GM12878 (cell line): Measurements from ENCODE around the gene APELA.

Experiments used
- ETV6 ChIP-seq, 2 experiments: fragments of 450-650 bp in 1 of 2; IDR thresholded peaks in 1 of 2; conservative IDR thresholded peaks in 1 of 2; 2 replicates each; pipeline ENCODE4 v1.6.1; 2014; ENCODE audit warnings: antibody characterized with exemption in 1 of 2, borderline replicate concordance in 1 of 2, low read depth in 1 of 2, mild to moderate bottlenecking in 1 of 2, moderate library complexity in 1 of 2
- MYC ChIP-seq: IDR thresholded peaks from 2 replicates; pipeline ENCODE4 v1.6.1; 2011; ENCODE audit warnings: mild to moderate bottlenecking, low read length, moderate library complexity, inconsistent platforms; ENCODE audit not compliant: insufficient read depth, insufficient replicate concordance, insufficient read length, severe bottlenecking
- NR2C2 ChIP-seq: IDR thresholded peaks from 2 replicates; pipeline ENCODE4 v1.6.1; 2011; ENCODE audit warnings: borderline replicate concordance, low read depth; ENCODE audit not compliant: control insufficient read depth, insufficient read length
- PML ChIP-seq: IDR thresholded peaks from 2 replicates; pipeline ENCODE4 v1.6.1; 2012; ENCODE audit warnings: low read length, inconsistent platforms
- SMC3 ChIP-seq: IDR thresholded peaks from 2 replicates; pipeline ENCODE4 v1.6.1; 2011; ENCODE audit warnings: low read length, improper control_type of control experiment, borderline replicate concordance
- TAF1 ChIP-seq: IDR thresholded peaks from 2 replicates; pipeline ENCODE4 v1.6.1; 2011; ENCODE audit warnings: mild to moderate bottlenecking, low read depth, low read length, borderline replicate concordance
- TCF7 ChIP-seq: IDR thresholded peaks from 2 replicates; pipeline ENCODE4 v1.6.1; 2014; ENCODE audit warnings: antibody characterized with exemption, borderline replicate concordance
- ZNF274 ChIP-seq: IDR thresholded peaks from one replicate; pipeline ENCODE4 v1.8.0; 2011; ENCODE audit not compliant: insufficient read length, insufficient read depth
- ZNF384 ChIP-seq: IDR thresholded peaks from 2 replicates; pipeline ENCODE4 v1.6.1; 2012; ENCODE audit warnings: low read depth, mild to moderate bottlenecking, low read length, improper control_type of control experiment, borderline replicate concordance
- TF ChIP-seq, protein P1 (sequence below), 3 experiments: IDR thresholded peaks in 2 of 3; conservative IDR thresholded peaks in 1 of 3; 2 replicates each; pipeline ENCODE4 v1.5.1; 2011; ENCODE audit warnings: low read depth in 3 of 3, low read length in 3 of 3, mild to moderate bottlenecking in 3 of 3, control low read depth in 2 of 3, moderate library complexity in 2 of 3, inconsistent platforms in 1 of 3, mixed read lengths in 1 of 3; ENCODE audit not compliant: control insufficient read depth in 2 of 3, insufficient read depth in 1 of 3; ENCODE audit errors: extremely low read depth in 1 of 3
- TF ChIP-seq, protein P2 (sequence below): IDR thresholded peaks from 2 replicates; pipeline ENCODE4 v1.6.1; 2012; ENCODE audit warnings: low read depth, low read length, improper control_type of control experiment
- TF ChIP-seq, protein P3 (sequence below): fragments of 450-650 bp; IDR thresholded peaks from 2 replicates; pipeline ENCODE4 v1.6.1; 2014; ENCODE audit warnings: mild to moderate bottlenecking
- TF ChIP-seq, protein P4 (sequence below): IDR thresholded peaks from 2 replicates; pipeline ENCODE4 v1.6.1; 2011; ENCODE audit warnings: borderline replicate concordance, low read depth, mild to moderate bottlenecking, moderate library complexity, mixed read lengths, low read length; ENCODE audit not compliant: insufficient read depth; ENCODE audit errors: extremely low read length

DNA sequence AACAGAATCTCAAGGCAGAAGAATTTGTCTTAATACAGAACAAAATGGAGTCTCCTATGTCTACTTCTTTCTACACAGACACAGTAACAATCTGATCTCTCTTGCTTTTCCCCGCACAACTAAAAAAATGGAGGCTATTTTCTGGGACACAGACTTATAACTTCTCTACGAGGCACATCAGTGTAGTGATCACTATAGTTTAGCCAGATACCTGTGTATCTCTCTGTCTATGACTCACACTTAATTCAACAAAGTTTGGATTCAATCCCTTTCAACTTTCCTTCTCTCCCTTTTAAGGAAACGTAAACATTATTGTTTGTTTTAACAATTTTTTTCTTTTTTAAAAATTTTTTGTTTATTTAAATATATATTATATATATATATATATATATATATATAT lies 29.4 kb downstream of the APELA start:
- TF ChIP-seq NR2C2 (no peak), TCF7 (no peak), ZNF274 (no peak), SMC3 (no peak), PML (no peak), ZNF384 (no peak), TAF1 (no peak), ETV6 (conservative IDR thresholded peaks at IDR 0.05 in 1 of 2, IDR thresholded peaks at IDR 0.05 in 1 of 2; ENCODE audit: borderline replicate concordance in 1 of 2, low read depth in 1 of 2) (no peak), MYC (no peak)
- TF ChIP-seq, protein P1, sequence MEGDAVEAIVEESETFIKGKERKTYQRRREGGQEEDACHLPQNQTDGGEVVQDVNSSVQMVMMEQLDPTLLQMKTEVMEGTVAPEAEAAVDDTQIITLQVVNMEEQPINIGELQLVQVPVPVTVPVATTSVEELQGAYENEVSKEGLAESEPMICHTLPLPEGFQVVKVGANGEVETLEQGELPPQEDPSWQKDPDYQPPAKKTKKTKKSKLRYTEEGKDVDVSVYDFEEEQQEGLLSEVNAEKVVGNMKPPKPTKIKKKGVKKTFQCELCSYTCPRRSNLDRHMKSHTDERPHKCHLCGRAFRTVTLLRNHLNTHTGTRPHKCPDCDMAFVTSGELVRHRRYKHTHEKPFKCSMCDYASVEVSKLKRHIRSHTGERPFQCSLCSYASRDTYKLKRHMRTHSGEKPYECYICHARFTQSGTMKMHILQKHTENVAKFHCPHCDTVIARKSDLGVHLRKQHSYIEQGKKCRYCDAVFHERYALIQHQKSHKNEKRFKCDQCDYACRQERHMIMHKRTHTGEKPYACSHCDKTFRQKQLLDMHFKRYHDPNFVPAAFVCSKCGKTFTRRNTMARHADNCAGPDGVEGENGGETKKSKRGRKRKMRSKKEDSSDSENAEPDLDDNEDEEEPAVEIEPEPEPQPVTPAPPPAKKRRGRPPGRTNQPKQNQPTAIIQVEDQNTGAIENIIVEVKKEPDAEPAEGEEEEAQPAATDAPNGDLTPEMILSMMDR (IDR thresholded peaks at IDR 0.05 in 2 of 3, conservative IDR thresholded peaks at IDR 0.05 in 1 of 3; ENCODE audit: control insufficient read depth in 2 of 3, extremely low read depth in 1 of 3, insufficient read depth in 1 of 3, low read depth in 3 of 3, low read length in 3 of 3): no peak
- TF ChIP-seq, protein P2, sequence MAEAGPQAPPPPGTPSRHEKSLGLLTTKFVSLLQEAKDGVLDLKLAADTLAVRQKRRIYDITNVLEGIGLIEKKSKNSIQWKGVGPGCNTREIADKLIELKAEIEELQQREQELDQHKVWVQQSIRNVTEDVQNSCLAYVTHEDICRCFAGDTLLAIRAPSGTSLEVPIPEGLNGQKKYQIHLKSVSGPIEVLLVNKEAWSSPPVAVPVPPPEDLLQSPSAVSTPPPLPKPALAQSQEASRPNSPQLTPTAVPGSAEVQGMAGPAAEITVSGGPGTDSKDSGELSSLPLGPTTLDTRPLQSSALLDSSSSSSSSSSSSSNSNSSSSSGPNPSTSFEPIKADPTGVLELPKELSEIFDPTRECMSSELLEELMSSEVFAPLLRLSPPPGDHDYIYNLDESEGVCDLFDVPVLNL: no peak
- TF ChIP-seq, protein P3, sequence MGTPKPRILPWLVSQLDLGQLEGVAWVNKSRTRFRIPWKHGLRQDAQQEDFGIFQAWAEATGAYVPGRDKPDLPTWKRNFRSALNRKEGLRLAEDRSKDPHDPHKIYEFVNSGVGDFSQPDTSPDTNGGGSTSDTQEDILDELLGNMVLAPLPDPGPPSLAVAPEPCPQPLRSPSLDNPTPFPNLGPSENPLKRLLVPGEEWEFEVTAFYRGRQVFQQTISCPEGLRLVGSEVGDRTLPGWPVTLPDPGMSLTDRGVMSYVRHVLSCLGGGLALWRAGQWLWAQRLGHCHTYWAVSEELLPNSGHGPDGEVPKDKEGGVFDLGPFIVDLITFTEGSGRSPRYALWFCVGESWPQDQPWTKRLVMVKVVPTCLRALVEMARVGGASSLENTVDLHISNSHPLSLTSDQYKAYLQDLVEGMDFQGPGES: no peak
- TF ChIP-seq, protein P4, sequence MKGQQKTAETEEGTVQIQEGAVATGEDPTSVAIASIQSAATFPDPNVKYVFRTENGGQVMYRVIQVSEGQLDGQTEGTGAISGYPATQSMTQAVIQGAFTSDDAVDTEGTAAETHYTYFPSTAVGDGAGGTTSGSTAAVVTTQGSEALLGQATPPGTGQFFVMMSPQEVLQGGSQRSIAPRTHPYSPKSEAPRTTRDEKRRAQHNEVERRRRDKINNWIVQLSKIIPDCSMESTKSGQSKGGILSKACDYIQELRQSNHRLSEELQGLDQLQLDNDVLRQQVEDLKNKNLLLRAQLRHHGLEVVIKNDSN: no peak
